Measurements from ENCODE around the gene PLXNA2.

PLXNA2 gene

DNA sequence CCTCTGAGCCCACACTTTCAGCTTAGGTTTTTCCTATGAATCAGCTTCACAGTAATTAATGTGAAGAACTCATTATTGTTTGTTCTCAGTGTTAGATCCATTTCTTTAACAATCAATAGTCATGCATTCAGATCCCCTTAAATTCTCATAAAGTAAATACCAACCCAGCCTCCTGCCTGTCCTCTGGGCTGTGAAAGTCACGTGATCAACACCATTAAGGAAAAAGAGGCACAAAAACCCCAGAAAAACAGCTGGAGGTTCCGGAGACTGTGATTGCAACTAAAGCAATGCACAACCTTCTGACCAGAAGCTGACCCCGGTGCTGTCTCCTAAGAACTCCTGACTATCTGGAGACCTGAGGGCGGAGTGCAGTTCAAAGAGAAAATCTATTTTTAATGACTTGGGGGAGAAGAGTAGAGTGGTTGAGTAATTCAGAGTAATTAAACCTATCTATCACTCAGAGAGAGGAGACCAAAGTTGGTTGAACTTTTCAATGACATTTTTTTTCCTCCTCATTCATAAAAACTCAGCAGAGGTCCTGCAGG is 132.5 kb downstream of the PLXNA2 start:
- FAIRE-seq (no peak), DNase-seq (ENCODE audit: insufficient read length, low spot score) (no peak)
- TF ChIP-seq, protein P1, sequence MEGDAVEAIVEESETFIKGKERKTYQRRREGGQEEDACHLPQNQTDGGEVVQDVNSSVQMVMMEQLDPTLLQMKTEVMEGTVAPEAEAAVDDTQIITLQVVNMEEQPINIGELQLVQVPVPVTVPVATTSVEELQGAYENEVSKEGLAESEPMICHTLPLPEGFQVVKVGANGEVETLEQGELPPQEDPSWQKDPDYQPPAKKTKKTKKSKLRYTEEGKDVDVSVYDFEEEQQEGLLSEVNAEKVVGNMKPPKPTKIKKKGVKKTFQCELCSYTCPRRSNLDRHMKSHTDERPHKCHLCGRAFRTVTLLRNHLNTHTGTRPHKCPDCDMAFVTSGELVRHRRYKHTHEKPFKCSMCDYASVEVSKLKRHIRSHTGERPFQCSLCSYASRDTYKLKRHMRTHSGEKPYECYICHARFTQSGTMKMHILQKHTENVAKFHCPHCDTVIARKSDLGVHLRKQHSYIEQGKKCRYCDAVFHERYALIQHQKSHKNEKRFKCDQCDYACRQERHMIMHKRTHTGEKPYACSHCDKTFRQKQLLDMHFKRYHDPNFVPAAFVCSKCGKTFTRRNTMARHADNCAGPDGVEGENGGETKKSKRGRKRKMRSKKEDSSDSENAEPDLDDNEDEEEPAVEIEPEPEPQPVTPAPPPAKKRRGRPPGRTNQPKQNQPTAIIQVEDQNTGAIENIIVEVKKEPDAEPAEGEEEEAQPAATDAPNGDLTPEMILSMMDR (IDR thresholded peaks at IDR 0.05; ENCODE audit: insufficient read depth, missing control alignments) = no peak

DNA sequence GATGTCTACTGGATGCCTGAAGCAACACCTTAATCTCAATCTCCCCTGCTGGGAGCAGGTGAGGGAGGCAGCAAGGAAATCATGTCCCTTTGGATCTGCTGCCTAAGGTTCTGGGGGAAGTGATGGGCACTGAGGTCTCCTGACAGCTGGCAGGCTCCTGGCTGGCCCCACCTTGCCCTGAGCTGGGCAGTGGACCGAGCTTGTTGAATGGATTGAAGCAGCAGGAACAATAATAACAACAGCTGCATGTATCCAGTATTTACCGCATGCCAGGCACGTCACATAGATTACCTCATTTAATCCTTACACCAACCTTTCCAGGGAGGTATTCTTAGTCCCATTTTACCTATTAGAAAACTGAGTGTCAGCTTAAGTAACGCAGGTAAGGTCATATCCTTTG is 133.9 kb downstream of the PLXNA2 start:
- TF ChIP-seq, protein P1 (IDR thresholded peaks at IDR 0.05; ENCODE audit: insufficient read depth, missing control alignments) = no peak
- DNase-seq (ENCODE audit: insufficient read length, low spot score) = no peak
- no peak for FAIRE-seq

DNA sequence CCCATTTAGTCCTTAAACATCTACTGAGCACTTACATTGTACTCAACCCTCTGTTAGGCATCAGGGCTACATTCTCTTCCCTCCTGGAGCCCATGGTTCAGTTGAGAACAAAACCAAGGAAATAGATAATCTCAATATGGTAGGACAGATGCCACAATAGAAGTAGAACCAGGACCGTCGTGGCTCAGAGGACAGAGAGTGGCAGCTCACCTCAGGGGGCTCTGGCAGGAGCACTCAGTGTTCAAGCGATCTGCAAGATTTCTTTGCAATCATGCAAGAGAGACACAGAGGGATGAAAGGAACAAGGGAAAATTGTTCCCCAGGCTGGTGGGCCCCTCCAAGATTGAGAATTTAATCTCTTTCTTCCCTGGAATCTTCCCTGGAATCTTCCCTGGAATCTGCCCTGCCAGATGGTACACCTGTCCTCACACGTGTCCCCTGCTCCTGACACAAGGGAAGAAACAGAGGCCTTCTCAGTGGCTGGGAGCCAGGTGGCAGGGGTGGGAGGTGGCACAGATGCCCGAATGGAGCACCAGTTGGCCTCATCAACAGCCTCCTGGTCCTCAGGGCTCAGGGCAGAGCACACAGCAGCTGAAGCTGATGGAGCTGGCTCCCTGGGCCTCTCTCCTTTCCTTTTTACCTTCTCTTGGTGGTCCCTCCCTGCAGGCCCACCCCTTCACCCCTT is 135.4 kb downstream of the PLXNA2 start:
- DNase-seq (ENCODE audit: insufficient read length, low spot score) (no peak), FAIRE-seq (no peak)
- TF ChIP-seq, protein P1 (IDR thresholded peaks at IDR 0.05; ENCODE audit: insufficient read depth, missing control alignments) = no peak

DNA sequence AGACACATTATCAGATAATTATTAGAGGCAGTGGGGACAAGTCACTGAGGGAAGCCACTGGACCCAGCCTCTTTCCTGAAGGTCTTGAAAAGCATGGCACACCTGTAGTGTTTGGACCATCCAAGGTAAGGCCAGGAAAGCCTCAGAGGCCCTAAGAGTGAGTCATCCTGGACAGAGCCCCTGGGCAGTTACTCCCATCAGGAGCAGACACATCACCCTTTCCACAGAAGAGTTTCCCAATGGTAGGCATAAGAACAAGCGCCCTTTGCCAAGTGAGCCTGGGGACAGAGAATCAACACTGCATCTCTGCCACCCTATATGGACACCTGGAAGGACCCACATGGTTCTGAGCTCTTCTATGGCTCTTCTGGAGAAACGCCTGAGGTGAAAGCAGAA is 136.0 kb downstream of the PLXNA2 start:
- TF ChIP-seq, protein P1 (IDR thresholded peaks at IDR 0.05; ENCODE audit: insufficient read depth, missing control alignments) = no peak
- DNase-seq (ENCODE audit: insufficient read length, low spot score) = no peak
- FAIRE-seq = no peak

DNA sequence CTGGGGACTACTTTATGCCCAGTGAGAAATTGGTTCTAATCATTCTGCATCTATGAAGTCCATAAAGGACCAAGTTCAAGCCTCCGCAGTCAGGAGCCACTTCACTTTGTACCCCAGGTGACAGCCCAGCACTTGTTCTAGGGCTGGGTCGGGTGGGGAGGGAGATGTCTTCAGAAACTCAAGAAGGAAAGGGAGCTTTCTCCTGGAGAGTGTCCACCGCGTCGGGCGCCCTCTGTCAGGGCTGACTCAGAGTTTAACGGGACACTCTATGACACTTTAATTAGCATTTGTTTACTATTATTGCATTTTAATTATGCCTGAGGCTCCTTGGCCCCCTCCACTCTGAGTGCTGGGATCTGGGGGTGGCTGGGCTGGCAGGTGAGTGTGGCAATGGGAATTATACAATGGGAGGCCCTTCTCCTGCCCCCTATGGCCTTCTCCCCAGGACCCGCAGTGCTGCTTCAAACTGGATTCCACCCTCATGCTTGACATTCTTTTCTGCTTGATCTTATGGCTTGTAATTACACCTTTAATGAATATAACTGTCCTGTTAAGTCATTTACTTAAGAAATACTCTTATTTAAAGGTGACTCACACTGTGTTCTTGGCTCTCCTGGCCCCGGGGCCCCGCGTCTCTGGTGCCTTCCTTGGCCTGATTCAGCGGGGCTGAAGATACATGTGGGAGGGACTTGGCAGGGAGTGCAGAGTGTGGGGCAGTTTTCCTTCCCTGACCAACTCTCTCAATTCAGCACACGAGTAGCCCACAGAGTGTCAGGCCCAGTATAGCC is 136.6 kb downstream of the PLXNA2 start:
- DNase-seq (ENCODE audit: insufficient read length, low spot score) (no peak), FAIRE-seq (no peak)
- TF ChIP-seq, protein P1 (IDR thresholded peaks at IDR 0.05; ENCODE audit: insufficient read depth, missing control alignments) = no peak

DNA sequence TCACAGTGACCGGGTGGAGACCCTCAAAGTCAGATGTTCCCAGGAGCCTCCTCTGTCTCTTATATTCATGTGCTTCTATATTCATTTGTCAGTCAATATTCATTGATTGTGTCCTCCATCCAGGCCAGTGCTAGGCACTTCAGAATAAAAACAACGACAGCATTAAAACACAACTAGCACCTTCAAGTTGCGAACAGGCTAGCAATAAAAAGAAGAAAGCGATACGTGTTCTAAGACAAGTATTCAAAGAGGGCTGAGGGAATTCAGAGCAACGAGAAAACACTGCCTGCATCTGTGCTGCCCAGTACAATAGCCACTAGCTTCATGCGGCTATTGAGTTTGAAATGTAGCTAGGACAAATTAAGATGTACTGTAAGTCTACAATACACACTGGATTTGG is 138.0 kb downstream of the PLXNA2 start:
- FAIRE-seq (no peak), DNase-seq (ENCODE audit: insufficient read length, low spot score) (no peak)
- TF ChIP-seq, protein P1 (IDR thresholded peaks at IDR 0.05; ENCODE audit: insufficient read depth, missing control alignments) = no peak

DNA sequence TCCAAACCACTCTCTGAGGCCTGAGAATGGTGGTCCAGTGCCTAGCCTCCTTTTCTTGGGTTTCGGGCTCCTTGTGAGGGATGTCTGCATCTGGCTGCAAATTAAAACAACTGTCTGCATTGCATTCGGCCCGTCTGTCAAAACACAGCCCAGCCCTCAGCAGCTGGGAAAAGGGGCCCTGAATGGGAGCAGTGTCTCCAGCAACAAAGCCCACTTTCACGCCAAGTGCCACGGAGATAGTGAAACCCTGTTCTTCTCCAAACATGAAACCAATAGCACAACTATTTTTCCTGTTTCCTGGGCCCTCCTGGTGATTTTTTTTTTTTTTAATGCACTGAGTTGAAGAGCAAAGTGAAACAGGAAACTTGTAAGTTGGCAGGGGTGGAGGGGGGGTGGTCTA is 138.4 kb downstream of the PLXNA2 start:
- no peak for FAIRE-seq
- no peak for DNase-seq (ENCODE audit: insufficient read length, low spot score)
- TF ChIP-seq, protein P1 (IDR thresholded peaks at IDR 0.05; ENCODE audit: insufficient read depth, missing control alignments) = no peak
